ENCODE results near the gene BCAP29.

DNA sequence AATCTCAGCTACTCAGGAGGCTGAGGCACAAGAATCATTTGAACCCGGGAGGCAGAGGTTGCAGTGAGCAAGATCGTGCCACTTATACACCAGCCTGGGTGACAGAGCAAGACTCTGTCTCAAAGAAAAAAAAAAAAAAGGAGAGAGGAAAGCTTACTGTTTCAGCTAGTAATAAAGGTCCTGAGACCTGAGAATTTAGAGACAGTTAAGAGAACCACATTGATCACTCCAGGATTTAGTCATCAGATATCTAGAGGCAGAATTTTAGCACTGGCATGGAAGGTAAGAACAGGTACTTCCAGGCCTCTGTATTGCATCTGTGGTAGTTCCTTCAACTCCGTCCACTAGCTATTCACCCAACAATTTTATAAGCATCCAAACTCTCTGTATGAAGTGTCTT is 24.2 kb upstream of the BCAP29 start:
- TF ChIP-seq CTCF (IDR thresholded peaks at IDR 0.05): no peak
- no peak for TF ChIP-seq EP300 (IDR thresholded peaks at IDR 0.05)
- TF ChIP-seq POLR2A (IDR thresholded peaks at IDR 0.05): no peak

Measured in sigmoid colon (tissue), 4 donors.